ENCODE results near the gene SPATA31E1. TPM values are rescaled to one million over a fixed set of nuclear protein-coding genes. Genes with fewer than 3 reads are reported as not detected.
A peak's percentile ranks its signal among the peaks of the same experiment; 100 is the strongest.
"Not testable (repeated sequence)": the region's sequence is repeated elsewhere in the genome, so short reads cannot be mapped to it uniquely, and the experiment has no call there.

The SPATA31E1 gene
- total and polyA plus RNA-seq, 2 donors (not counting 1 experiment from before 2014, with no cell fraction given), result not detected

- Histone ChIP-seq H3K27me3 (ENCODE audit: control insufficient read depth, insufficient read depth, low read length) (no peaks in the 10 kb centered on the region), H3K36me3 (ENCODE audit: control insufficient read depth, insufficient read depth, low read length) (no peaks in the 10 kb centered on the region), H2AFZ (ENCODE audit: low read length) (no peak overlapping the region), H3K9me3 (ENCODE audit: control insufficient read depth, insufficient read depth, low read depth, low read length) (no peaks in the 10 kb centered on the region), H4K20me1 (ENCODE audit: control insufficient read depth, extremely low read depth, insufficient read depth, low read length) (no peaks in the 10 kb centered on the region), H3K9ac (ENCODE audit: insufficient read depth, low read length) (no peak overlapping the region), H3K4me3 (replicated peaks in 1 of 4; ENCODE audit: control extremely low read depth in 1 of 4, insufficient read depth in 1 of 4, low read depth in 3 of 4, low read length in 4 of 4) (no peak overlapping the region), H3K79me2 (ENCODE audit: control insufficient read depth, insufficient read depth, low read length) (no peaks in the 10 kb centered on the region), H3K27ac (ENCODE audit: insufficient read depth, low read length) (no peak overlapping the region), H3K4me2 (ENCODE audit: extremely low read depth, insufficient read depth, low read length) (no peak overlapping the region), H3K4me1 (ENCODE audit: control insufficient read depth, extremely low read depth, insufficient read depth, low read length) (no peaks in the 10 kb centered on the region)
- no peak for TF ChIP-seq CTCF (conservative IDR thresholded peaks at IDR 0.05 in 1 of 2, IDR thresholded peaks at IDR 0.05 in 1 of 2; ENCODE audit: low read depth in 1 of 2, low read length in 2 of 2)
- no peak for TF ChIP-seq EZH2 (IDR thresholded peaks at IDR 0.05; ENCODE audit: low read length, missing control alignments)
- no peak for DNase-seq (ENCODE audit: low read depth in 2 of 2)
Measured at GRCh38 chr9:87909310-87910041, 26.8 kb downstream of the SPATA31E1 start.

GRCh38 chr9:87910821-87911220 is 28.1 kb downstream of the SPATA31E1 start:
- H3K27ac ChIP-seq (ENCODE audit: insufficient read depth, low read length), result no peak overlapping the region
- no peak for TF ChIP-seq EZH2 (IDR thresholded peaks at IDR 0.05; ENCODE audit: low read length, missing control alignments)
- no peak for TF ChIP-seq CTCF (conservative IDR thresholded peaks at IDR 0.05 in 1 of 2, IDR thresholded peaks at IDR 0.05 in 1 of 2; ENCODE audit: low read depth in 1 of 2, low read length in 2 of 2)
- H3K27me3 ChIP-seq (ENCODE audit: control insufficient read depth, insufficient read depth, low read length), result no peaks in the 10 kb centered on the region
- peak in 1 of 2 donors; percentile 3 for DNase-seq (ENCODE audit: low read depth in 2 of 2)
- H4K20me1 ChIP-seq (ENCODE audit: control insufficient read depth, extremely low read depth, insufficient read depth, low read length), result no peaks in the 10 kb centered on the region
- H3K4me3 ChIP-seq (replicated peaks in 1 of 4; ENCODE audit: control extremely low read depth in 1 of 4, insufficient read depth in 1 of 4, low read depth in 3 of 4, low read length in 4 of 4), result no peak overlapping the region
- no peak overlapping the region for H2AFZ ChIP-seq (ENCODE audit: low read length)
- H3K4me1 ChIP-seq (ENCODE audit: control insufficient read depth, extremely low read depth, insufficient read depth, low read length), result no peaks in the 10 kb centered on the region
- no peak overlapping the region for H3K9ac ChIP-seq (ENCODE audit: insufficient read depth, low read length)
- no peaks in the 10 kb centered on the region for H3K79me2 ChIP-seq (ENCODE audit: control insufficient read depth, insufficient read depth, low read length)
- no peak overlapping the region for H3K4me2 ChIP-seq (ENCODE audit: extremely low read depth, insufficient read depth, low read length)
- no peaks in the 10 kb centered on the region for H3K36me3 ChIP-seq (ENCODE audit: control insufficient read depth, insufficient read depth, low read length)
- no peaks in the 10 kb centered on the region for H3K9me3 ChIP-seq (ENCODE audit: control insufficient read depth, insufficient read depth, low read depth, low read length)

- H3K9ac ChIP-seq (ENCODE audit: insufficient read depth, low read length); DNase-seq (ENCODE audit: low read depth in 2 of 2): not testable (repeated sequence)
Measured at GRCh38 chr9:87917662-87918061, 35.0 kb downstream of the SPATA31E1 start, which contains the start of gene SPATA31C1. Gene SPATA31C1 (plus strand): TSS chr9:87917962.

GRCh38 chr9:87919013-87919412 is 36.3 kb downstream of the SPATA31E1 start:
- not testable (repeated sequence) for H3K4me2 ChIP-seq (ENCODE audit: extremely low read depth, insufficient read depth, low read length); H3K36me3 ChIP-seq (ENCODE audit: control insufficient read depth, insufficient read depth, low read length); H3K79me2 ChIP-seq (ENCODE audit: control insufficient read depth, insufficient read depth, low read length); H3K9ac ChIP-seq (ENCODE audit: insufficient read depth, low read length); H3K27ac ChIP-seq (ENCODE audit: insufficient read depth, low read length); H3K4me3 ChIP-seq (replicated peaks in 1 of 4; ENCODE audit: control extremely low read depth in 1 of 4, insufficient read depth in 1 of 4, low read depth in 3 of 4, low read length in 4 of 4); DNase-seq (ENCODE audit: low read depth in 2 of 2); H4K20me1 ChIP-seq (ENCODE audit: control insufficient read depth, extremely low read depth, insufficient read depth, low read length); H2AFZ ChIP-seq (ENCODE audit: low read length); H3K27me3 ChIP-seq (ENCODE audit: control insufficient read depth, insufficient read depth, low read length); H3K4me1 ChIP-seq (ENCODE audit: control insufficient read depth, extremely low read depth, insufficient read depth, low read length); H3K9me3 ChIP-seq (ENCODE audit: control insufficient read depth, insufficient read depth, low read depth, low read length)

More at GRCh38 chr9:87917662-87918061, 35.0 kb downstream of the SPATA31E1 start, which contains the start of gene SPATA31C1:
- not testable (repeated sequence) for H3K36me3 ChIP-seq (ENCODE audit: control insufficient read depth, insufficient read depth, low read length); H2AFZ ChIP-seq (ENCODE audit: low read length); H3K79me2 ChIP-seq (ENCODE audit: control insufficient read depth, insufficient read depth, low read length); H3K27me3 ChIP-seq (ENCODE audit: control insufficient read depth, insufficient read depth, low read length); H3K27ac ChIP-seq (ENCODE audit: insufficient read depth, low read length); H3K4me1 ChIP-seq (ENCODE audit: control insufficient read depth, extremely low read depth, insufficient read depth, low read length); H3K9me3 ChIP-seq (ENCODE audit: control insufficient read depth, insufficient read depth, low read depth, low read length); H3K4me3 ChIP-seq (replicated peaks in 1 of 4; ENCODE audit: control extremely low read depth in 1 of 4, insufficient read depth in 1 of 4, low read depth in 3 of 4, low read length in 4 of 4); H4K20me1 ChIP-seq (ENCODE audit: control insufficient read depth, extremely low read depth, insufficient read depth, low read length); H3K4me2 ChIP-seq (ENCODE audit: extremely low read depth, insufficient read depth, low read length)

GRCh38 chr9:87921561-87921960 is 38.9 kb downstream of the SPATA31E1 start:
- H3K4me2 ChIP-seq (ENCODE audit: extremely low read depth, insufficient read depth, low read length); H3K9ac ChIP-seq (ENCODE audit: insufficient read depth, low read length); H2AFZ ChIP-seq (ENCODE audit: low read length); H3K79me2 ChIP-seq (ENCODE audit: control insufficient read depth, insufficient read depth, low read length); H3K27ac ChIP-seq (ENCODE audit: insufficient read depth, low read length); H3K9me3 ChIP-seq (ENCODE audit: control insufficient read depth, insufficient read depth, low read depth, low read length); H3K4me1 ChIP-seq (ENCODE audit: control insufficient read depth, extremely low read depth, insufficient read depth, low read length); H3K36me3 ChIP-seq (ENCODE audit: control insufficient read depth, insufficient read depth, low read length); H3K27me3 ChIP-seq (ENCODE audit: control insufficient read depth, insufficient read depth, low read length); H4K20me1 ChIP-seq (ENCODE audit: control insufficient read depth, extremely low read depth, insufficient read depth, low read length); H3K4me3 ChIP-seq (replicated peaks in 1 of 4; ENCODE audit: control extremely low read depth in 1 of 4, insufficient read depth in 1 of 4, low read depth in 3 of 4, low read length in 4 of 4): not testable (repeated sequence)
- DNase-seq (ENCODE audit: low read depth in 2 of 2), result peak in 1 of 2 donors; percentile 34

All from fibroblast of lung (primary cell).